Testis (tissue), 3 donors: ENCODE results near the gene DNAJC12. TPM values are rescaled to one million over a fixed set of nuclear protein-coding genes. Genes with fewer than 3 reads are reported as not detected.

ENCODE experiments used
- DNase-seq: peaks from one replicate; pipeline ENCODE4 v3.0.0-alpha.2; 2019
- H3K27ac ChIP-seq, 2 donors: fragments of 200-600 bp; sonication (generic); one replicate each; pipeline ENCODE4 v1.5.1; 2019
- H3K27me3 ChIP-seq: fragments of 200-600 bp; sonication (generic); one replicate; pipeline ENCODE4 v1.5.1; 2019
- H3K36me3 ChIP-seq: fragments of 200-600 bp; sonication (generic); one replicate; pipeline ENCODE4 v1.5.1; 2017; ENCODE audit warnings: low read depth; ENCODE audit errors: missing control alignments
- H3K4me1 ChIP-seq: fragments of 200-600 bp; sonication (generic); one replicate; pipeline ENCODE4 v1.5.1; 2019
- H3K4me3 ChIP-seq, 2 donors: fragments of 200-600 bp; sonication (generic); one replicate each; pipeline ENCODE4 v1.5.1; 2017 to 2019
- H3K9me3 ChIP-seq: fragments of 200-600 bp; sonication (generic); one replicate; pipeline ENCODE4 v1.5.1; 2017
- CTCF ChIP-seq, 3 experiments: fragments of 450-650 bp in 2 of 3; fragments of 200-600 bp in 1 of 3; sonication (generic) in 1 of 3; IDR thresholded peaks; one replicate each; pipeline ENCODE4 v1.5.1; 2016 to 2019; ENCODE audit warnings: antibody characterized with exemption in 3 of 3, mild to moderate bottlenecking in 2 of 3, moderate library complexity in 1 of 3
- POLR2A ChIP-seq: fragments of 450-650 bp; IDR thresholded peaks from one replicate; pipeline ENCODE4 v1.6.1; 2017; ENCODE audit warnings: antibody characterized with exemption, mild to moderate bottlenecking, moderate library complexity
- WGBS, 2 donors: methylation state at CpG; one replicate each; pipeline ENCODE4 v1.1.5; 2018; 5-methylcytosine and 5-hydroxymethylcytosine counted together
- intact Hi-C: fragments of 100-400 bp; cut with DNase I; formaldehyde crosslinking; loops from one replicate; pipeline ENCODE4 v1.15.1; 2023; ENCODE audit warnings: low total_unique reads
- polyA plus RNA-seq: library from polyadenylated mRNA; stranded (reverse); fragments of 350-450 nt; fragmentation: Illumina TruSeq; extraction: RNeasy Lipid Tissue Mini Kit (QIAGEN cat#74804); gene quantifications from one replicate; pipeline ENCODE4 v1.2.3, GENCODE V29; 2014; ENCODE audit warnings: low read depth, low replicate concordance; ENCODE audit not compliant: insufficient read depth
- total RNA-seq, 2 donors: library from RNA; depleted of rRNA; stranded (reverse); fragments of >200 nt; gene quantifications; one replicate each; pipeline ENCODE4 v1.2.3, GENCODE V29; 2016

Gene DNAJC12
- total and polyA plus RNA-seq, 3 donors from 2014 or later: 16.0 to 23.3 (median 22.5) TPM

GRCh38 chr10:67853512-67853911, 15.5 kb upstream of the DNAJC12 start:
- intact Hi-C loops: no loop called here
- H3K4me1 ChIP-seq: peaks cover 7% of the 10 kb centered on the region

GRCh38 chr10:67852761-67853160, 14.8 kb upstream of the DNAJC12 start:
- Histone ChIP-seq H3K36me3 (no peaks in the 10 kb centered on the region), H3K4me3 (no peak overlapping the region), H3K9me3 (no peaks in the 10 kb centered on the region), H3K27me3 (no peaks in the 10 kb centered on the region), H3K27ac (no peak overlapping the region), H3K4me1 (peaks cover 7% of the 10 kb centered on the region)
- intact Hi-C loops: no loop called here
- WGBS, 2 donors: 71 to 85% methylated on average over 5 of the region's 5 CpGs
- TF ChIP-seq POLR2A: no peak
- TF ChIP-seq CTCF (IDR thresholded peaks at IDR 0.05): no peak
- no peak for DNase-seq

More at GRCh38 chr10:67853512-67853911, 15.5 kb upstream of the DNAJC12 start:
- 65 to 82% methylated on average over 3 of the region's 3 CpGs for WGBS, 2 donors
- Histone ChIP-seq H3K27me3 (no peaks in the 10 kb centered on the region), H3K4me3 (no peak overlapping the region), H3K36me3 (no peaks in the 10 kb centered on the region), H3K27ac (no peak overlapping the region), H3K9me3 (no peaks in the 10 kb centered on the region)
- TF ChIP-seq POLR2A: no peak
- no peak for TF ChIP-seq CTCF (IDR thresholded peaks at IDR 0.05)
- DNase-seq: no peak

GRCh38 chr10:67851186-67851585, 13.2 kb upstream of the DNAJC12 start:
- Histone ChIP-seq H3K4me3 (no peak overlapping the region), H3K27me3 (no peaks in the 10 kb centered on the region), H3K4me1 (peaks cover 7% of the 10 kb centered on the region), H3K36me3 (no peaks in the 10 kb centered on the region), H3K27ac (no peak overlapping the region), H3K9me3 (no peaks in the 10 kb centered on the region)
- intact Hi-C loops: no loop called here
- WGBS, 2 donors: 37 to 43% methylated on average over 2 of the region's 2 CpGs
- TF ChIP-seq POLR2A: no peak
- TF ChIP-seq CTCF (IDR thresholded peaks at IDR 0.05): no peak
- DNase-seq: no peak

- H3K4me1 ChIP-seq: peaks cover 7% of the 10 kb centered on the region
- peak; percentile 98 for DNase-seq
- intact Hi-C loops: no loop called here
- no peaks in the 10 kb centered on the region for H3K9me3 ChIP-seq
- peak overlapping the region; percentile 88 to 96 for H3K27ac ChIP-seq
- peak overlapping the region; percentile 65 to 88 for H3K4me3 ChIP-seq
- no peak for TF ChIP-seq POLR2A
- no peak for TF ChIP-seq CTCF (IDR thresholded peaks at IDR 0.05)
- H3K27me3 ChIP-seq: no peaks in the 10 kb centered on the region
- H3K36me3 ChIP-seq: no peaks in the 10 kb centered on the region
- WGBS, 2 donors: 0% methylated on average over 36 of the region's 36 CpGs
These were observed 11.5 kb upstream of the DNAJC12 start for GRCh38 chr10:67849331-67850011.

- H3K36me3 ChIP-seq: no peaks in the 10 kb centered on the region
- no peaks in the 10 kb centered on the region for H3K9me3 ChIP-seq
- H3K27ac ChIP-seq: no peak overlapping the region
- intact Hi-C loops: no loop called here
- WGBS, 2 donors: 96 to 100% methylated on average over 2 of the region's 2 CpGs
- H3K4me1 ChIP-seq: no peaks in the 10 kb centered on the region
- no peak overlapping the region for H3K4me3 ChIP-seq
- no peak for DNase-seq
- TF ChIP-seq POLR2A: no peak
- no peak for TF ChIP-seq CTCF (IDR thresholded peaks at IDR 0.05)
- no peaks in the 10 kb centered on the region for H3K27me3 ChIP-seq
These were observed 5.3 kb upstream of the DNAJC12 start for GRCh38 chr10:67843284-67843683.
